Activated CD8-positive, alpha-beta T cell treated with anti-CD3 and anti-CD28 coated beads for 36 hours (primary cell): ENCODE measurements around the gene DEPDC7. TPM values are rescaled to one million over a fixed set of nuclear protein-coding genes. Genes with fewer than 3 reads are reported as not detected.
"Not testable (repeated sequence)": the region's sequence is repeated elsewhere in the genome, so short reads cannot be mapped to it uniquely, and the experiment has no call there.

Source experiments
- ATAC-seq: fragments of 200-7000 bp; cut with Tn5 transposase; one replicate; pipeline ENCODE4 v1.10.0; 2021; ENCODE audit warnings: mild to moderate bottlenecking, moderate library complexity
- CTCF ChIA-PET: fragments of 350-600 bp; sonication (Branson Sonifier 250); formaldehyde crosslinking; loops from one replicate; lab custom pipeline; 2021; ENCODE audit warnings: antibody characterized with exemption; lab: Charles Lee
- POLR2A ChIA-PET: fragments of 350-600 bp; sonication (Branson Sonifier 250); formaldehyde crosslinking; loops from one replicate; lab custom pipeline; 2021; ENCODE audit warnings: antibody characterized with exemption; lab: Charles Lee
- DNase-seq: peaks from one replicate; pipeline ENCODE4 v3.0.0-alpha.2; 2020
- H3K27ac Mint-ChIP-seq: one replicate; pipeline ENCODE4 v1.8.0; 2021; ENCODE audit warnings: mild to moderate bottlenecking, mixed read lengths
- H3K27me3 Mint-ChIP-seq: one replicate; pipeline ENCODE4 v1.8.0; 2021; ENCODE audit warnings: mixed read lengths
- H3K36me3 Mint-ChIP-seq: one replicate; pipeline ENCODE4 v1.8.0; 2021; ENCODE audit warnings: low read depth, mixed read lengths
- H3K4me1 Mint-ChIP-seq: one replicate; pipeline ENCODE4 v1.8.0; 2021; ENCODE audit warnings: low read depth, mixed read lengths
- H3K4me3 Mint-ChIP-seq: one replicate; pipeline ENCODE4 v1.8.0; 2021; ENCODE audit warnings: mild to moderate bottlenecking, moderate library complexity, mixed read lengths
- H3K9me3 Mint-ChIP-seq: one replicate; pipeline ENCODE4 v1.8.0; 2021; ENCODE audit warnings: mixed read lengths
- CTCF ChIP-seq: fragments of 200-600 bp; IDR thresholded peaks from one replicate; pipeline ENCODE4 v1.8.0; 2022; ENCODE audit warnings: antibody characterized with exemption, mild to moderate bottlenecking
- intact Hi-C: fragments of 100-400 bp; cut with micrococcal nuclease; formaldehyde crosslinking; loops from one replicate; pipeline ENCODE4 v1.10.0; 2022
- total RNA-seq, 2 experiments: library from RNA; stranded (reverse); gene quantifications; one replicate each; pipeline ENCODE4 v1.2.3, GENCODE V29; 2021

Gene DEPDC7
- total RNA-seq, 2 experiments from 2014 or later: 2.8 to 3.0 TPM

GRCh38 chr11:33044285-33044756, 28.6 kb downstream of the DEPDC7 start:
- Mint-ChIP-seq H3K27ac (no peak overlapping the region), H3K9me3 (no peaks in the 10 kb centered on the region), H3K27me3 (no peaks in the 10 kb centered on the region), H3K4me1 (peaks cover 25% of the 10 kb centered on the region), H3K4me3 (no peak overlapping the region), H3K36me3 (peaks cover 36% of the 10 kb centered on the region)
- POLR2A ChIA-PET: interaction anchor here (0.6 to 1.6 kb wide), 4 partner anchors 17 to 109 kb away, joined by 3 to 6 read pairs (median 5); no protein-coding TSS in a partner anchor
- CTCF ChIA-PET: interaction anchor here (1.1 to 2.3 kb wide), 3 partner anchors 19 to 151 kb away, joined by 3 to 7 read pairs (median 4); partner anchors contain the start of gene QSER1
- intact Hi-C loops: no loop called here
- DNase-seq: no peak
- no peak for ATAC-seq
- TF ChIP-seq CTCF: no peak

GRCh38 chr11:33045551-33046255, 30.0 kb downstream of the DEPDC7 start:
- H3K27ac Mint-ChIP-seq: no peak overlapping the region
- ChIA-PET POLR2A (interaction anchor here (1.0 kb wide), 1 partner anchor 80 kb away, joined by 3 read pairs; no protein-coding TSS in a partner anchor), CTCF (interaction anchor here (0.8 to 2.3 kb wide), 3 partner anchors 9 to 18 kb away, joined by 3 to 7 read pairs (median 3); no protein-coding TSS in a partner anchor)
- no peak for DNase-seq
- TF ChIP-seq CTCF: no peak
- no peaks in the 10 kb centered on the region for H3K9me3 Mint-ChIP-seq
- no peak for ATAC-seq
- no peak overlapping the region for H3K4me3 Mint-ChIP-seq
- intact Hi-C loops: no loop called here
- H3K36me3 Mint-ChIP-seq: peaks cover 36% of the 10 kb centered on the region
- H3K4me1 Mint-ChIP-seq: peaks cover 19% of the 10 kb centered on the region
- H3K27me3 Mint-ChIP-seq: no peaks in the 10 kb centered on the region

GRCh38 chr11:33048701-33049100, 33.0 kb downstream of the DEPDC7 start:
- H3K9me3 Mint-ChIP-seq, intact Hi-C loops, H3K4me3 Mint-ChIP-seq, H3K4me1 Mint-ChIP-seq, DNase-seq, ATAC-seq, H3K27me3 Mint-ChIP-seq, H3K27ac Mint-ChIP-seq, POLR2A ChIA-PET: not testable (repeated sequence)
- CTCF ChIA-PET: interaction anchor here (1.0 to 1.8 kb wide), 2 partner anchors 13 to 16 kb away, joined by 3 to 9 read pairs; no protein-coding TSS in a partner anchor
- peaks cover 33% of the 10 kb centered on the region for H3K36me3 Mint-ChIP-seq

GRCh38 chr11:33049565-33050408, 34.1 kb downstream of the DEPDC7 start:
- DNase-seq, H3K4me3 Mint-ChIP-seq, CTCF ChIA-PET, H3K27me3 Mint-ChIP-seq, intact Hi-C loops, POLR2A ChIA-PET, H3K9me3 Mint-ChIP-seq, H3K4me1 Mint-ChIP-seq, ATAC-seq, H3K27ac Mint-ChIP-seq: not testable (repeated sequence)
- peaks cover 27% of the 10 kb centered on the region for H3K36me3 Mint-ChIP-seq

GRCh38 chr11:33052231-33052630, 36.6 kb downstream of the DEPDC7 start:
- DNase-seq (no peak), ATAC-seq (no peak)
- H3K4me1 Mint-ChIP-seq: no peaks in the 10 kb centered on the region
- H3K27me3 Mint-ChIP-seq: no peaks in the 10 kb centered on the region
- intact Hi-C loops: no loop called here
- peaks cover 22% of the 10 kb centered on the region for H3K36me3 Mint-ChIP-seq
- POLR2A ChIA-PET: no interaction called here
- TF ChIP-seq CTCF: no peak
- CTCF ChIA-PET: interaction anchor here (2.3 kb wide), 1 partner anchor 20 kb away, joined by 5 read pairs; no protein-coding TSS in a partner anchor
- no peak overlapping the region for H3K4me3 Mint-ChIP-seq
- no peaks in the 10 kb centered on the region for H3K9me3 Mint-ChIP-seq
- no peak overlapping the region for H3K27ac Mint-ChIP-seq
